DMS53 (cell line): ENCODE measurements around the gene CARD9.

Experiments
- DNase-seq: peaks from one replicate; lab custom pipeline; 2025; lab: John Stamatoyannopoulos, UW

CARD9 gene

DNA sequence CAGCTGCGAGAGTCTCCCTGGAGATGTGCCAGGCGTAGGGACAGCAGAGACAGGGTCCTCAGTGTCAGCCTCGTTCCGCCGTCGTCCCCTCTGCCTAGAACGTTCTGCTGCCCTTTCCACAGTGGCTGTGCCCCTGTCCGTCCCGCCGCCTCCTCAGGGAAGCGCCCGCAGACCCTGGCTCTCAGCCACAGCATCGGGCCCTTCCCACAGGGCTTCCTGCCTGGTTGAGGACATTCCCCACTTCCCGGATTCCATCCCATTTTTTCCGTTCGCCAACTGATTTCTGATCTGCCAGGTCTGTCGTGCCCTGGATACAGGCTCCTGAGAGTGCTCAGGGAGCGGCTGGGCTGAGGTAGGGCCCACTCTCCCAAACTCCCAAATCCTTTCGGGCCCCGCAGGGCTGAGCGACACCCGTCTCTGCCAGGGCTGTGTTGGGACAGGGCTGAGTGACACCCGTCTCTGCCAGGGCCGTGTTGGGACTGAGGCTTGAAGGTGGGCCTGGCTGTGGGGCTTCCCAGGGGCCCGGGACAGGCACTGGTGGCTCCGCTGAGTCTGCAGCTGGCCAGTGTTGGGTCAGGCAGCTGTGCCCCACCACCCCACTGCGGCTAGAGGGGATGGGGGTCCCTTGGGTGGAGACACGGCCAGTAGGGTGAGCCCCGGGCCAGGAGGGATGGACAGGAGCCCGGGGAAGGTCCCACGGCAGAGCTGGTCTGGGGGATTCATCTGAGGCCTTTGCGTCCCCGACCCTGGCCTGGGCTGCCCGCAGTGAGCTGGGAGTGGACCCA, 25.8 kb downstream of the CARD9 start:
- DNase-seq = no peak

DNA sequence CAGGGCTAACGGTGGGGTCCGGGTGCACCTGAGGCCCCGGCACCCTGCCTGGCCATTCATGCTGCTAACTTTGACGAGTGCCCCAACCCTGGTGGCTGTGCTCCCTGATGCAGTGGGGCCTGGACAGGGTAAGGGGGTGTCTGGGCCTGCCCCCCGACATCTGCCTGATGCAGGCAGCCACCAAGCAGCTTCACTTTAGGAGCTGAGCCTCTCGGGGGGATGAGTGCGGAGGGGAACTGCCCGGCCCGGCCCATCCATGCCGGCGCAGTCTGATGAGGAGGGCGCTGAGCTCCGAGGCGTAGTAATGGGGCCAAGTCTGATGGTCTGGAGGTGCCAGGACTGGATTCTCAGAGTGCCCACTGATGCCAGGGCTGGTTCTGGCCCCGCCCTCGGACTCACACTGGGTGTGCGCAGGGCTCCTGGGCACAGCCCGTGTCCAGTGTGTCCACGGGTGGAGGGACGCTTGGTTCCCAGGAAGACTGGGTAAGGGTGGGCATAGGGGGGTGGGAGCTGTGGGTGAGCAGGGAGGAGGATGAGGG, 26.5 kb downstream of the CARD9 start:
- DNase-seq = no peak

DNA sequence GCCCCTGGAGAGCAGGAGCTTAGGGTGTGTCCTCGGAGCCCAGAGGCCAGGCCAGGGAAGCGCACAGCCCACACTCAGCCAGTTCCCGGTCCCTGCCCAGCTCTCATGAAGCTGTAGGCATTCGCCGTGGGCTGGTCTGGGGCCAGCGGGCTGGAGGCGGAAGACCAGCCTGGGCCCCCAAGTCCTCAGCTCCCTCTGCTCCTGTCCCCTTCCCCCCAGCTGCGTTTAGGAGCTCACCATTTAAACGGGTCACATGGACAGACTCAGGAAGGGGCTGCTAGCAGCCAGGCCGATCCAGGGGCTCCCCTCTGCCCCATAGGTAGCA, 27.4 kb downstream of the CARD9 start:
- no peak for DNase-seq

DNA sequence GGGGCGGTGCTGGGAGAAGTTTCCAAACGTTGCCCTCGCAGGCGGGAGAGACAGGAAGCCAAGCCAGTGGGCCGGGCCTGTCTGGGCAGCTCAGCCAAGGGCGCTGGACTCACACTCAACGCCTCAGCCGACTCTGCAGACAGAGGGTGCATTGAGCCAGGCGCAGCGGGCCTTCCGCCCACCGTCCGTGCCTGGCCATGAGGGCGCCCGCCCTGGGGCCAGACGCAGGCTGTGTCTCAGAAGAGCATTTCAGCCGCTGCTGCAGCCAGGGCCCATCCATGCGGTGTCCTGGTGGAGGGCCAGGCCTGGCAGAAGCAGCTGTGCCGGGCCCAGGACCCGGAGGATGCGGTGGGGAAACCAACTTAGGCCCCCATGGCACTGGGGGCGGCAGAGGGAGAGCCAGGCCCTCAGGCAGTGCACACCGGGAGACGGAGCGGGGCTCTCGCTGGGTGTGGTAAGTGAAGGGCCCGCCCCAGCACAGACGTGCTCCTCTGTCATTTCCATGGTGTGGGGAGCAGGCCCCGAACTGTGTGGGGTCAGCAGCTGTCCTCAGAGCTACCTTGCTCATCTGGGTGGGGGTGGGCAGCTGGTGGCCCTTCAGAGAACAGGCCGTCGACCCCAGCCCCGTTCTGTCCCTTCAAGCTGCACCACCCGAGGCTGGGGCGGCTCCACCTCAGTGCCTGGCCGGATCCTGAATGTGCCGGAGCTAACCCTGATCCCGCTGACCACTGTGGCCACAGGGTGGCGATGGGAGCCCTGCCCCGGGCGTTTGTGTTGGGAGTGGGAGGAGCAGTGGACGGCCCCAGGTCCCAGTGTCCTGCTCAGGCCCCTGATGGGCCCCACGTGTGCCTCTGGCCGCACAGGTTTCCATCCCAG, 27.9 kb downstream of the CARD9 start:
- DNase-seq = peak; percentile 85

DNA sequence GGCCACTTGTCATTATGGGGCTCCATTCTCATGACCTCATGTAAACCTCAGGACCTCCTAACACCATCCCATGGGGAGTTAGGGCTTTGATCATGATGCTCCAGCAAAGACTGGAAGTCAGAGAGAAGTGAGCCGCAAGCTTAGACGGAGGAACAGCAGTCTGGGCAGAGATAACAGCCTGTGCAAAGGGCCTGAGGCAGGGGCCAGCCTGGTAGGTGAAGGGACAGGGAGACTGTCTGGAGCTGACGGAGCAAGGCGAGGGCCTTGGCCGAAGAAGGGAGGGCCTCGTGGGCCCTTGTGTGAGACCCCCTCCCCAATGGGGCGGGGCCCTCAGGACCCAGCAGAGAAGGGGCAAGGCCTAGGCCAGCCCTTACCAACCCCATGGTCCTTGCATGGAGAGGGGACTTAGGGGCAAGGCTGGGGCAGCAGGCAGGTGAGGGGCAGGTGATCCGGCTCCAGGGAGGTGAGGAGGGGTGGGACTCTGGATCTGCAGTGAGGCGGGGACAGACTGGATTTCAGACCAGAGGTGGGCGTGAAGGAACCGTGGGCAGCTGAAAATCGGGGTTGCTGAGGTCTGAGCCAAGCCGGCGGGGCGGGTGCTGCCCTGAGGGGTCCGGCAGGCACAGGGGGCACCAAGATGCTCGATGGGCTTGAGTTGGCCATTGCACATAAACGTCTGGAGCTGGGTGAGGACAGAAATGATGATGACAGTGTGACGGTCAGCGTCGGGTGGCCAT, 28.8 kb downstream of the CARD9 start:
- DNase-seq = no peak

DNA sequence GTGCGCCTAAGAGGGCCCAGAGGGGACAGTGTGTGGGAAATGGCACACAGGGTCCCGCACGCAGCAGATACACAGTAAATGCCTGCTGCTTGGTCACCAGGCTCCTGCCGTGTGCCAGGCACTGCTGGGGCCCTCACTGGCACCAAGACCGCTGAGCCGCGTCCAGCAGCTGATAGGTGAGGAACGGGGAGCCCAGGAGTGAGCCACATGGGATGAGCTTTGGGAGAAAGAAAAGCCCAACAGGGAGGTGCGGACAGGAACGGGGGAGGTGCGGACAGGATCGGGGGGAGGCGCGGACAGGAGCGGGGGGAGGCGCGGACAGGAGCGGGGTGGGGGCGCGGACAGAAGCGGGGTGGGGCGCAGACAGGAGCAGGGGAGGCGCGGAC, 29.6 kb downstream of the CARD9 start:
- no peak for DNase-seq

DNA sequence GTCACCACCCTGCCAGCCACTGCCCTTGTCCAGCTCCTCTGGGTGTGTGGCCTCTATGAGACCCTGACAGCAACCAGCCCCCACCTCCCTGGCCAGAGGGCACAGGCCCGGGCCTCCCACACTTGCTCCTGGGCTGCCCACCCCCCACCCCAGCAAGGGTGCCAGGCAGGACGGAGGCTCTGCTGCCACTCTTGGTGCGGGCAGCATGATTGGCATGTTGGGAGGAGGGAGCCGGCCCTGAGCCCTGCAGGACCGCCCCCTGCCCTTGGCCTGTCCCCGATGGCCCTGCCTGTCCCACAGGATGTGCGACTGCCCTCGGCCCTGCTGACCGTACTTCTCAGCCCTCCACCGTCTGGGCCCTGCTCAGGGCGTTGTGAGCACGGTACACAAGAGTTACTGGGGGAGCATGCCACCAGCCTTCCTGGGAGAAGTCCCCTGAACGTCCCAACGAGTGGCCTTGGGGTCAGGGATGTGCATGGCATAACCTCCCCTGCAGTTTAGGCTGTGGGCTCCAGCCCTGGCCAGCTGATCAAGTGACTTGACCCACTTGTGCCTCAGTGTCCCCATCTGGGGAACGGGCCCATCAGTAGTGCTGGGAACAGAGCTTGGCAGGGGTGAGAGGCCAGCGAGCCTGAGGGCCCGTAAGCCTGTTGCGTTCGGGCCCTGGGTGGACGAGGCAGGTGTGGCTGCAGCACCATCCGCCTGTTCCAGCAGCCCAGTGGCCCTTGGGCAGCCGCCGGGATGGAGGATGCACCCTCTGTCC, 30.2 kb downstream of the CARD9 start:
- DNase-seq = no peak

DNA sequence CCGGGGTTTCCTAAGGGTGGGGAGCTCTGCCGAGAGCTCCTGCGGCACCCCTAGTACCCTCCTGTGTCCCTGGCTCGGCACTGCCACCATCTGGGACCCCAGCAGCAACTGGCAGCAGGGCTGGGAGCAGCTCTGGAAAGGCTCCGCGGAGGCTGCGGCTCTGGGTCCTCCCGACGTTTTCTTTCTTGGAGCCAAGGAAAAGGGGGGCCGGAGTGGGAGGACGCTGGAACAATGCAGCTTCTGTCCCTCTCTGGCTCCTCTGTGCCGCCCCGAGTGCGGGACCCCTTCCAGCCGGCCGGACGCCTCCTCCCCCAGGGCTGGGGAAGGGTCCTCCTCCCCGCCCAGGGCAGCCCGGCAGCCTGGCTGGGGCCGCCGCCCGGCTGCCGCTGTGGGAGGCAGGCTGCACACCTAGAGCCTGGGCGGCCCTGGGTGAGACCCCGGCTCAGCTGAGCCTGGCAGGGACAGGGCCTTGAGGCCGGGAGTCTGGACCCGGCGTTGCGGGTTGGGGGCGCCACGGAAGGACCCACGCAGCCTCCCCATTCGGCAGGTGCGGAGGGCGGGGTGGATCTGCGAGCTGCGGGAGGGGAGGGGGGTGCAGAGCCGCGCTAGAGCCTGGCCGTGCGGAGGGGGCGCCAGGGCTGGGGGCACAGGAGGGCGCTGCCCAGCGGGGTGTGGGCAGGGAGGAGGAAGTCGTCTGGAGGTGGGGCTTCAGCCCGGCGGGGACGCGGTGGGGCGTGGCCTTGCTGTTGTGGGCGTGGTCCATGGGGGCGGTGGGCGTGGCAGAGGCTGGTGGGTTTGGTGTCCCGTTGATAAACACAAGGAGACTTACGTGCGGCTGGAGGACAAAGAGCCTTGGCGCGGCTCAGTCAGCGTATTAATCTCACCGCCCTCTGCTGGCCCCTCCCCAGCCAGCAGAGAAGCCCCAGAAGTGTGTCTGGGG, 31.0 kb downstream of the CARD9 start:
- DNase-seq = peak; percentile 65

DNA sequence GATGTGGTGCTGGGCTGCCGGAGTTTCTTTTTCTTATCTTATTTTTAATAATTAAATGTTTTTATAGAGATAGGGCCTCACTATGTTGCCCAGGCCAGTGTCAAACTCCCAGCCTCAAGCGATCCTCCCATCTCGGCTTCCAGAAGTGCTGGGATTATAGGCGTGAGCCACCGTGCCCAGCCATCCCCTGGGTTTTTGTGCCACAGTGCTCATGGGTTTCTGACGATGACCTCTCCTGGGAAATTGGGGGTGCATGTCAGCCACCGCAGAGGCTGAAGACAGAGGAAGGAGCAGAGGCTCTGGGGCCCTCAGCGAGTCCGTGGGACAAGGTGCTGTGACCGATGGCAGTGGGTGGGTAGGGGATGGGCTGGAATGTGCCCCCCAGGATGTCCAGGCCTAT, 31.7 kb downstream of the CARD9 start:
- DNase-seq = no peak

DNA sequence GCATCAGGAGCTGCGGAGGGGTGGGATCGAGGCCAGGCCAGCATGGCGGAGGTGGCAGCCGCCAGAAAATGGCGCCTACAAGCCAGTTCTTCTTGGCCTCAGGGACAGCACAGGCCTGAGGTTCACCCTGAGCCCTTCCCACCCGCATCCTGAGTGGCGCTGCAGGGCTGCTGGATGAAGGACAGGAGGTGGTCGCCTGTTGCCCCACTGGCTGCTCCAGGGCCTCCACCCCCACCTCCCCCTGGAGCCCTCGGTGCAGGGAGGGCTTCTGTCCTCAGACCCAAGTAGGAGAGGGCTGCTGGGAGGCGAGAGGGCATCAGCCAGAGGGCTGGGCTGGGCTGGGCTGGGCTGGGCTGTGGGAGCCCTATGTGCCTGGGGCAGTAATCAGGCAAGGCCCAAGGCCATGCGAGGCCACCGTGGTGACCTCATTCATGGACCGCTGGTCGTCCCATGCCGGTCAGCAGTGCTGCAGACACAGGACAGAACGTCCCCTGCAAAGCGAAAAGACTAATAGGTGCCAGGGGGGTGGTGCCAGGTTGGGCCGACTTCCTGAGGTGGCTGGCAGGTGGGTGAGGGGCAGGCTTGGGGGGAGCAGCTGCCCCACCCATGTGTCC, 32.3 kb downstream of the CARD9 start:
- DNase-seq = no peak

DNA sequence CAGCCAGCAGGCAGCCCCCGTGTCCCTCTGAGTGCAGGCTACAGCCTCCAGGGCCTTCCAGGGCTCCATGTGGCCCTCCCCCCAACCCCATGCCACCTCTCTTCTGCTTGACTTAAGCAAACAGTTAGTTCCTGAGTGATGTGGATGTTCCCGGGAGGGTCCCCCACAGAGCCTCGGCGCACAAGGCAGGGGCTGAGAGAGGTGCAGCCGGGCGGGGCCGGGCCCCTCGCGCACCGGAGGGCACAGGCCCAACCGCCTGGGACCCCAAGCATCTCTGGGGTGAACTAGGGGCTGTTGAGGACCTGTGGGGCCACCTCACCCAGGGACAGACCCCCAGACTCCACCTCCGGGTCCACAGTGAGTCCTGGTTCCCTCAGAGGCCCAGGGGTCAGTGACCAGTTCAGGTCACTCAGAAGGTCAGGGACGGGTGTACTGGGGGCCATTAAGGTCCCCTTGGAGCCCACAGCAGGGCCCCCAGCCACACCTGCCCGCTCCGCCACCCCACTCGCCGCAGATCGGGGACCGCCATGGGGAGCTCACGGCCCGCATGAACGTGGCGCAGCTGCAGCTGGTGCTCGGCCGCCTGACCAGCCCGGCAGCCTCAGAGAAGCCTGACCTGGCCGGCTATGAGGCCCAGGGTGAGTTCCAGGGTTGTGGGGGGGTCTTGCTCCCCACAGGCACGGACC, 33.0 kb downstream of the CARD9 start:
- no peak for DNase-seq

DNA sequence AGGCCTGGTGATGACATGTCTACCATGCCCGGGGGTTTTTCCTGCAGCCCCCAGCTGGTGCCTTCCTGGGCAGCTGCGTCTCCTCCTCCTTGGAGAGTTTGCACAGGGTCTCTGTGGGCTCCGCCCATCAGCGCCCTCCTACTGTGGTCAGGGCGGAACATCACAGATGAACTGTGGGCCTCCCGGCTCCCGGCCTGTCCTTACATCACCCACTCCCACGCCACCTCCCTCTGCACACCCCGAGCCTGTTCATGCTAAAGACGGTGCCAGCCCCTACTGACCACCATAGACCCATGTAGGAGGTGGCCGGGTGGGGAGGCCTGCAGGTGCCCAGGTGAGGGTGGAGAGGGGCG, 33.5 kb downstream of the CARD9 start:
- no peak for DNase-seq

DNA sequence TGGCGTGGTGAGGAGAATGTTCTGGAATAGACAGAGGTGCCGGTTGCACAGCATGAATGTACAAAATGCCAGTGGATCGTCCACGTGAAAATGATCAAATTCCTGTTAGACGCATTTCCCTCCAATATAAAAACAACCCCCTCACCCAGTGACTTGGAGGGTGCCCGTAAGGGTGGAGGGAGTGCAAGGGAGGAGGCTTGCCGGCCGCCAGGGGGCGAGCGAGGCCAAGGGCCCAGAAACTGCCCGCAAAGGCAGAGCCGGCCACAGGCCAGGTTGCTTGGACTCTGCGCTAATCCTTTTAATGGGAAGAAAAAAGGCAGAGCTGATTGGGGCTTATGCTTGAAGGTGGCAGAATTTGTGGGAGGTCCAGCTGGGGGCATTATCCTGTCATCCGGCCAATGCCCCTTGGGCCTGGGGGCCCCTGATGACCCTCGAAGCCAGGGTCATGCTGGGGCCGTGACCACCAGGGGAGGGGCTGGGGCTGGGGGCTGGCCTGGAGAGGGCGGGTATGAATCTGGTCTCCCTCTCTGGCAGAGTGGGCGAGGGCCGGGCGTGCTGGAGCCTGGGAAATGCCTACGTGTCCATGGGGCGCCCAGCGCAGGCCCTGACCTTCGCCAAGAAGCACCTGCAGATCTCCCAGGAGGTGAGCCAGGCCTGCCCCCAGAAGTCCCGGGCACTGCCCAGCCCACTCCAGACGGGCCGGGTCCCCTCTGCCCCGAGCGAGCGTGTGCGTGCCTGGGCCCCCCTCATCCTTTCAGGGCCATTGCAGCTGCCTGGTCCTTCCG, 34.1 kb downstream of the CARD9 start:
- peak; percentile 89 for DNase-seq

DNA sequence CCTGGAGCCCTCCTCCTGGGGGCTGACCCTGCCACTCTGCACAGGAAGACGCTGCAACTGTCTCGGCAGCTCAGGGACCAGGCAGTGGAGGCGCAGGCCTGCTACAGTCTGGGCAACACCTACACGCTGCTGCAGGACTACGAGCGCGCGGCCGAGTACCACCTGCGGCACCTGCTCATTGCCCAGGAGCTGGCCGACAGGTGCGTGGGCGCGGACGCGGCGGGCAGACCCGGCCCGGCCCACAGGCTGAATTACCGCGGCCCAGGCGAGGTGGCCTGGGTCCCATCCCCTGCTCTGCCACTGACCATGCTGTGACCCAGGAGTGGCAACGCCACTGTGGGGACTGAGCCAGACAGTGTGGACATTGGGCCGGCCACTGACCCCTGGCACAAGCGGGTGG, 35.0 kb downstream of the CARD9 start:
- no peak for DNase-seq

DNA sequence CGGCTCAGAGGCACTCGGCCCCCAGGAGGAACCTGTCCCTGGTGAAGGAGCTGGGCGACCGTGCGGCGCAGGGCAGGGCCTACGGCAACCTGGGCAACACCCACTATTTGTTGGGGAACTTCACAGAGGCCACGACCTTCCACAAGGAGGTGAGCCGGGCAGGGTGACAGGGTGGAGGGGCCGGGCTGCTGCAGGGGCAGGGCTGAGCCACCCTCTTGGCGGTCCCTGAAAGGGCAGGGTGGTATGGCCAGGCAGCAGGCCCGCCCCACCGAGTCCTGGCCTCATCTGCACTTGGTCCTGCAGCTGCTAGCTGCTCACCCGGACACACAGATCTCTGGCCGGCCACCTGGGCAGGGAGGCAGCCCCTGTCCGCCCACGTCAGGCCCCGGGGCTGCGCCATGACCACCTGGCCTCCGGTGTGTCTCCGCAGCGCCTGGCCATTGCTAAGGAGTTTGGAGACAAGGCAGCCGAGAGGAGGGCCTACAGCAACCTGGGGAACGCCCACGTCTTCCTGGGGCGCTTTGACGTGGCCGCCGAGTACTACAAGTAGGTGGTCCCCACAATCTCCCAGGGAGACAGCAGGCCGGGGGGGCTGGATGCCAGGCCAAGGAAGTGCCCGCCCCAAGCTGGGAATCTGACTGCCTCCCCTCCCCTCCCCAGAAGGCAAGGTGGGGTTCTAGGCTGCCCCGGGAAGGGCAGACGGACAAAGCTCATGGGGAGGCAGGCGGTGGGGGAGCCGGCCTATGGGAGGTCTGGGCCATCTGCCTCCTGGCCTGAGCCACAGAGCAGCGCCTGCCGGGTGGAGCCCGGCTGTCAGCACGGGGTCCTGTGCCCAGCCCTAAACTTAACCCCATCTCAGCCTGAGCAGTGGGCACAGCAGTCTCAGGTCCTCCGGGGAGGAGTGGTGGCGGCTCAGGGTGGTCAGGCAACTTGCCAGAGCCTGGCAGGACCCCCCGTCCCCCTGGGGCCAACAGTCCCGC, 35.8 kb downstream of the CARD9 start:
- no peak for DNase-seq

DNA sequence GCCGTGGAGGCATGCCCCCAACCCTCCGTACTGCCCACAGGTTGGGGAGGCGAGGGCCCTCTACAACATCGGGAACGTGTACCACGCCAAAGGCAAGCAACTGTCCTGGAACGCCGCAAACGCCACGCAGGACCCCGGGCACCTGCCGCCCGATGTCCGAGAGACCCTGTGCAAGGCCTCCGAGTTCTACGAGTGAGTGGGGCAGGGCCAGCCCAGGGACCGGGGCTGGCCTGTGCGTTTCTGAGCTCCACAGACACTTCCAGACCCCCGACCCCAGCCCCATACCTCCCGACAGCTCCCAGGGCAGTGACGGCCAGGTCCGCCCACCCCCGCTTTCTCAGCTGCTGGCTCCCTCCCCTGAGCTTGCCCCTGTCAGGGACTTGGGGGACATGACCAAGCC, 36.6 kb downstream of the CARD9 start:
- no peak for DNase-seq

DNA sequence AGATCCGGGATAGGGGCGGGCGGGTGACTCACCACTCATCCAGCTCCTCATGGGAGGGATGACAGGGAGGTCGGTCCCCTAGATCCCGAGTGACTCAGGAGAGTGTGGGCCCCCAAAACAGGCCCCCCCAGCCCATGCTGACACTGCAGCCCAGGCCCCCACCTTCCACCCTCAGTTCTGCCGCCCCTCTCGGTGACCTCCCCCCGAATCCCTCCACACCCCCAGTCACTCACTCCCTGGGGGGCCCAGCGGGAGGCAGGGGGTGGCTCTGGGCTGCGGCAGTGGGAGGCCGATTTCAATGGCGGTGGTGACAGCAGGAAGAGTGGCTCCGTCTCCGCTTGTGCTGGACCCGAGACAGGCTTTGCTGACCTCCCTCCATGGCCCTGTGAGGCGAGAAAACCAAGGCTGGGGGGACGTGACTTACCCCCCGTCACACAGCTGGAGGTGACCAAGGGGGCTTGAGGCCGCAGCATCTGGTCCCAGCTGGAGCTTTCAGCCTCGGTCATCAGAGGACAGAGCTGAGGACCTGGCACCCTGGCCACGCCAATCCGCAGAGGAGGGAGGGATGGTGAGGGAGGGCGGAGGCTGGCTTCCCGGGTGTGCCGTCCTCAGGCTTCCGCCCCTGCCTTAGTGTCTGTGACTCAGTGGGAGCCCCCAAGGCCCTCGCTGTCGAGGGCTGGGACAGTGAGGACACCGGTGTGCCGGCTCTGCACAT, 37.2 kb downstream of the CARD9 start:
- no peak for DNase-seq
